K562 (cell line): ENCODE data around the gene ELOB. TPM values are rescaled to one million over a fixed set of nuclear protein-coding genes. Genes with fewer than 3 reads are reported as not detected.

Experiments
- BRCA1 ChIP-seq, 2 experiments: fragments of 450-650 bp in 1 of 2; sonication (generic) in 1 of 2; formaldehyde crosslinking in 1 of 2; IDR thresholded peaks; 2 replicates each; pipeline versions ENCODE4 v1.5.0 to v1.6.1; 2017 to 2020; ENCODE audit warnings: mild to moderate bottlenecking in 1 of 2, missing genetic modification reagents in 1 of 2
- CTBP1 ChIP-seq: fragments of 450-650 bp; IDR thresholded peaks from 2 replicates; pipeline ENCODE4 v1.6.1; 2016; ENCODE audit warnings: borderline replicate concordance
- EHMT2 ChIP-seq: fragments of 450-650 bp; IDR thresholded peaks from 2 replicates; pipeline ENCODE4 v1.6.1; 2018; ENCODE audit warnings: antibody characterized with exemption
- GTF2A2 ChIP-seq: IDR thresholded peaks from 2 replicates; pipeline ENCODE4 v1.6.1; 2016; ENCODE audit warnings: mild to moderate bottlenecking, missing genetic modification characterization, missing compliant biosample characterization
- HMGN3 ChIP-seq: IDR thresholded peaks from 2 replicates; pipeline ENCODE4 v1.6.1; 2011; ENCODE audit warnings: borderline replicate concordance, low read depth, mild to moderate bottlenecking, mixed read lengths, low read length; ENCODE audit not compliant: insufficient read length; ENCODE audit errors: extremely low read depth
- JUNB ChIP-seq: fragments of 450-650 bp; formaldehyde crosslinking; conservative IDR thresholded peaks from 2 replicates; pipeline ENCODE4 v1.4.0; 2020; ENCODE audit warnings: mild to moderate bottlenecking
- KLF13 ChIP-seq: fragments of 450-650 bp; IDR thresholded peaks from 2 replicates; pipeline ENCODE4 v1.6.1; 2016; ENCODE audit warnings: missing genetic modification characterization, low read depth, mild to moderate bottlenecking, missing compliant biosample characterization, moderate library complexity, borderline replicate concordance
- KLF16 ChIP-seq: IDR thresholded peaks from 2 replicates; pipeline ENCODE4 v1.6.1; 2016; ENCODE audit warnings: antibody characterized with exemption
- NCOR1 ChIP-seq: fragments of 450-650 bp; IDR thresholded peaks from 2 replicates; pipeline ENCODE4 v1.6.1; 2016; ENCODE audit warnings: mild to moderate bottlenecking, moderate library complexity
- POLR3A ChIP-seq: IDR thresholded peaks from 2 replicates; pipeline ENCODE4 v1.6.1; 2011; ENCODE audit warnings: borderline replicate concordance, mild to moderate bottlenecking, moderate library complexity; ENCODE audit not compliant: insufficient read length, insufficient read depth; ENCODE audit errors: extremely low read depth
- RAD21 ChIP-seq, 2 experiments: fragments of 250-450 bp in 1 of 2; fragments of 450-650 bp in 1 of 2; sonication (Bioruptor Pico) in 1 of 2; formaldehyde crosslinking in 1 of 2; IDR thresholded peaks in 1 of 2; conservative IDR thresholded peaks in 1 of 2; 2 replicates each; pipeline versions ENCODE4 v1.4.0 to v1.8.0; 2020 to 2022; ENCODE audit warnings: mild to moderate bottlenecking in 2 of 2, moderate library complexity in 1 of 2
- RBM14 ChIP-seq: fragments of 200-400 bp; formaldehyde crosslinking; IDR thresholded peaks from 2 replicates; pipeline ENCODE4 v1.6.1; 2018; ENCODE audit warnings: low read depth, mild to moderate bottlenecking, low read length, moderate library complexity, borderline replicate concordance; ENCODE audit not compliant: insufficient read depth
- RHOXF2B ChIP-seq: fragments of 250-450 bp; sonication (Bioruptor Pico); conservative IDR thresholded peaks from 2 replicates; pipeline ENCODE4 v1.5.1; 2021
- SP1 ChIP-seq: sonication (generic); formaldehyde crosslinking; IDR thresholded peaks from 2 replicates; pipeline ENCODE4 v1.8.1; 2022; ENCODE audit warnings: mild to moderate bottlenecking, missing genetic modification reagents
- TEAD4 ChIP-seq, 2 experiments: sonication (generic) in 1 of 2; formaldehyde crosslinking in 1 of 2; IDR thresholded peaks; 2 replicates each; pipeline versions ENCODE4 v1.6.1 to v1.8.0; 2012 to 2022; ENCODE audit warnings: borderline replicate concordance in 1 of 2, inconsistent platforms in 1 of 2, low read length in 1 of 2, mild to moderate bottlenecking in 1 of 2, missing genetic modification reagents in 1 of 2
- ZNF133 ChIP-seq: fragments of 250-450 bp; sonication (Bioruptor Pico); IDR thresholded peaks from 2 replicates; pipeline ENCODE4 v1.4.0; 2020; ENCODE audit warnings: mild to moderate bottlenecking
- ZNF239 ChIP-seq: fragments of 250-450 bp; sonication (Bioruptor Pico); IDR thresholded peaks from 2 replicates; pipeline ENCODE4 v1.4.0; 2020; ENCODE audit warnings: mild to moderate bottlenecking
- ZNF316 ChIP-seq: fragments of 450-650 bp; IDR thresholded peaks from 2 replicates; pipeline ENCODE4 v1.6.1; 2016
- polyA plus RNA-seq, 8 experiments: library from polyadenylated mRNA; depleted of rRNA in 4 of 8; stranded (reverse) in 5 of 8; unstranded in 3 of 8; fragments of >200 nt; fragmentation: Nextera tagmentation in 2 of 8; fragmentation: Illumina TruSeq in 1 of 8; extraction: Ambion mirVana in 2 of 8; extraction: Trizol in 1 of 8; gene quantifications; 2 replicates each; pipeline versions ENCODE4 v1.2.1 to v1.2.3, GENCODE V29; 2011 to 2014; ENCODE audit warnings: inconsistent platforms in 1 of 8, missing spikeins in 1 of 8
- total RNA-seq, 7 experiments: library from RNA; depleted of rRNA in 6 of 7; stranded (reverse); fragments of >200 nt in 6 of 7; fragmentation: Illumina TruSeq in 2 of 7; extraction: Trizol in 2 of 7; gene quantifications; 2 replicates each; pipeline versions ENCODE4 v1.2.1 to v1.2.3, GENCODE V29; 2011 to 2021; ENCODE audit warnings: low replicate concordance in 1 of 7
- TF ChIP-seq, protein P1 (sequence below): fragments of 450-650 bp; IDR thresholded peaks from one replicate; pipeline ENCODE4 v1.6.1; 2018; ENCODE audit warnings: mild to moderate bottlenecking, moderate library complexity; ENCODE audit not compliant: partially characterized antibody
- TF ChIP-seq, protein P2 (sequence below): fragments of 250-450 bp; sonication (Bioruptor Pico); IDR thresholded peaks from 2 replicates; pipeline ENCODE4 v1.5.0; 2022; ENCODE audit warnings: mild to moderate bottlenecking

Gene ELOB
- total and polyA plus RNA-seq, 9 of the 15 experiments (the other 6 are each of a cell fraction or from before 2014, with no cell fraction given) = 63.2 to 791 (median 237) TPM

DNA sequence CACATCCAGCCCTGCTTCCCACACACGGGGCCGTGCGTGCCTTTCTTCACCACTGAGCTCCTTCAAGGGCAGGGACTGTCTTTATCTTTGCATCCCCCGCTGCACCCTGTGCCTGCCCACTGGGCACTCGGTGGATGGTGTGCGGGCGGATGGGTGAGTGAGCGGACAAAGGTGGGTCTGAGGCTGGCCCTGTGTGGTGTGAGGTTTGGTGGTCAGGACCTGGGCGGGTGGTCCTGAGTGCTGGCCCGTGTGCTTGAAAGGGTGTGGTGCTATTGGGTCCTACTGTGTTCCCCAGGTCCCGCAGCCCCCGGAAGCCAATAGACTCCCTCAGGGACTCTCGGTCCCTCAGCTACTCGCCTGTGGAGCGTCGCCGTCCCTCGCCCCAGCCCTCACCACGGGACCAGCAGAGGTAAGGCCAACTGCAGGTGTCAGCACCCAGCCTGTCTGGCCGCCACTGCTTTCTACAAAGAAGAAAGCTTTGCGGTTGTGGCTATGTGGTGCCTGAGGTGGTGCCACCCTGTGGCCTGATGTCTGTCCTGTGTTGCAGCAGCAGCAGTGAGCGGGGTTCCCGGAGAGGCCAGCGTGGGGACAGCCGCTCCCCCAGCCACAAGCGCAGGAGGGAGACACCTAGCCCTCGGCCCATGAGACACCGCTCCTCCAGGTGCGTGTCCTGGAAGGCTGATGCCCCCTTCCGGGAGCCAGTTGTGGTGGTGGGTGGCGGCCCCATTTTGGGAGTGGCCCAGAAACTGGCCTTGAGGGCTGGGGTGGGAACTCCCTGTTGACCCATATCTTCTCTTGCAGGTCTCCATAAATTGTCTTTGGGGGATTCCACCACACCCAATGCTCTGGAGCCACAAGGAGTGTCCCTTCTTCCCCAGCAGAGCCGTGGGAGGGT is 6.8 kb downstream of the ELOB start (continued):
- TF ChIP-seq ZNF133 (no peak), NCOR1 (peak; percentile 16; the same call in 1 of the 2 replicates), CTBP1 (no peak), POLR3A (no peak), EHMT2 (no peak), BRCA1 (IDR thresholded peaks at IDR 0.05) (no peak), BRCA1 (CRISPR knock-in tag; IDR thresholded peaks at IDR 0.05) (no peak), ZNF316 (no peak), SP1 (peak; percentile 25; the same call in 1 of the 2 replicates), KLF13 (tag) (no peak), RAD21 (CRISPR knock-in tag; conservative IDR thresholded peaks at IDR 0.05 in 1 of 2, IDR thresholded peaks at IDR 0.05 in 1 of 2) (peak in 1 of 2 experiments; percentile 28; a peak in 2 of 4 replicates), TEAD4 (IDR thresholded peaks at IDR 0.05; ENCODE audit: low read length) (no peak), TEAD4 (CRISPR knock-in tag; IDR thresholded peaks at IDR 0.05; ENCODE audit: borderline replicate concordance) (no peak), RBM14 (0 out of 2 replicates have a peak, but pooled peaks have one; percentile 33), ZNF239 (CRISPR knock-in tag) (no peak), KLF16 (no peak), JUNB (CRISPR knock-in tag) (no peak), RHOXF2B (CRISPR knock-in tag) (no peak), GTF2A2 (tag) (no peak), HMGN3 (no peak)
- TF ChIP-seq, protein P1, sequence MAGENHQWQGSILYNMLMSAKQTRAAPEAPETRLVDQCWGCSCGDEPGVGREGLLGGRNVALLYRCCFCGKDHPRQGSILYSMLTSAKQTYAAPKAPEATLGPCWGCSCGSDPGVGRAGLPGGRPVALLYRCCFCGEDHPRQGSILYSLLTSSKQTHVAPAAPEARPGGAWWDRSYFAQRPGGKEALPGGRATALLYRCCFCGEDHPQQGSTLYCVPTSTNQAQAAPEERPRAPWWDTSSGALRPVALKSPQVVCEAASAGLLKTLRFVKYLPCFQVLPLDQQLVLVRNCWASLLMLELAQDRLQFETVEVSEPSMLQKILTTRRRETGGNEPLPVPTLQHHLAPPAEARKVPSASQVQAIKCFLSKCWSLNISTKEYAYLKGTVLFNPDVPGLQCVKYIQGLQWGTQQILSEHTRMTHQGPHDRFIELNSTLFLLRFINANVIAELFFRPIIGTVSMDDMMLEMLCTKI = no peak
- TF ChIP-seq, protein P2, sequence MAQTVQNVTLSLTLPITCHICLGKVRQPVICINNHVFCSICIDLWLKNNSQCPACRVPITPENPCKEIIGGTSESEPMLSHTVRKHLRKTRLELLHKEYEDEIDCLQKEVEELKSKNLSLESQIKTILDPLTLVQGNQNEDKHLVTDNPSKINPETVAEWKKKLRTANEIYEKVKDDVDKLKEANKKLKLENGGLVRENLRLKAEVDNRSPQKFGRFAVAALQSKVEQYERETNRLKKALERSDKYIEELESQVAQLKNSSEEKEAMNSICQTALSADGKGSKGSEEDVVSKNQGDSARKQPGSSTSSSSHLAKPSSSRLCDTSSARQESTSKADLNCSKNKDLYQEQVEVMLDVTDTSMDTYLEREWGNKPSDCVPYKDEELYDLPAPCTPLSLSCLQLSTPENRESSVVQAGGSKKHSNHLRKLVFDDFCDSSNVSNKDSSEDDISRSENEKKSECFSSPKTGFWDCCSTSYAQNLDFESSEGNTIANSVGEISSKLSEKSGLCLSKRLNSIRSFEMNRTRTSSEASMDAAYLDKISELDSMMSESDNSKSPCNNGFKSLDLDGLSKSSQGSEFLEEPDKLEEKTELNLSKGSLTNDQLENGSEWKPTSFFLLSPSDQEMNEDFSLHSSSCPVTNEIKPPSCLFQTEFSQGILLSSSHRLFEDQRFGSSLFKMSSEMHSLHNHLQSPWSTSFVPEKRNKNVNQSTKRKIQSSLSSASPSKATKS = no peak
